HG03175 (cell line): Measurements from ENCODE around the gene BRAT1.
A peak's percentile ranks its signal among the peaks of the same experiment; 100 is the strongest.

Experiments used
- ATAC-seq: cut with Tn5 transposase; IDR thresholded peaks from one replicate; pipeline ENCODE4 v1.9.1; 2021; ENCODE audit warnings: mild to moderate bottlenecking, moderate library complexity; ENCODE audit not compliant: unreplicated experiment

The BRAT1 gene

GRCh38 chr7:2514473-2515423 is 40.6 kb downstream of the BRAT1 start:
- no peak for ATAC-seq

GRCh38 chr7:2513702-2514101 is 41.6 kb downstream of the BRAT1 start:
- ATAC-seq = no peak

DNA sequence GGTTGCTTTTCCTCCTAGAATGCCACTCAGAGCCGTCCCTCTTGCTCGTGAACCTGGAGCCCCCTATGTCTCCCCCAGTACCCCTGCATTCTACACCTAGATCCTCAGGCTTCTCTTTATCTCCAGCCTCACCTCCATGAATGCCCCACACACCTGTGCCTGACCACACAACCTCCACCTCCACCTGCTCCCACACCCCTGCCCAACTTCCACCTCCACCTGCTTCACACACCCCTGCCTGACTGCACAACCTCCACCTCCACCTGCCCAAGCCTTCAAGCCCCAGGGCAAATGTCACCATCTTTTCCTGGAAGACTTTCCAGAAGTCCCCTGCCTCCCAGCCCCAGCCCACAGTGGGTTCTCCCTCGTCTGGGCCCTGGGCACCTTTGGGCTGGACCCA is 42.6 kb downstream of the BRAT1 start:
- no peak for ATAC-seq

GRCh38 chr7:2512179-2512661 is 43.1 kb downstream of the BRAT1 start:
- ATAC-seq = no peak

GRCh38 chr7:2511769-2512168 is 43.6 kb downstream of the BRAT1 start:
- ATAC-seq = no peak

DNA sequence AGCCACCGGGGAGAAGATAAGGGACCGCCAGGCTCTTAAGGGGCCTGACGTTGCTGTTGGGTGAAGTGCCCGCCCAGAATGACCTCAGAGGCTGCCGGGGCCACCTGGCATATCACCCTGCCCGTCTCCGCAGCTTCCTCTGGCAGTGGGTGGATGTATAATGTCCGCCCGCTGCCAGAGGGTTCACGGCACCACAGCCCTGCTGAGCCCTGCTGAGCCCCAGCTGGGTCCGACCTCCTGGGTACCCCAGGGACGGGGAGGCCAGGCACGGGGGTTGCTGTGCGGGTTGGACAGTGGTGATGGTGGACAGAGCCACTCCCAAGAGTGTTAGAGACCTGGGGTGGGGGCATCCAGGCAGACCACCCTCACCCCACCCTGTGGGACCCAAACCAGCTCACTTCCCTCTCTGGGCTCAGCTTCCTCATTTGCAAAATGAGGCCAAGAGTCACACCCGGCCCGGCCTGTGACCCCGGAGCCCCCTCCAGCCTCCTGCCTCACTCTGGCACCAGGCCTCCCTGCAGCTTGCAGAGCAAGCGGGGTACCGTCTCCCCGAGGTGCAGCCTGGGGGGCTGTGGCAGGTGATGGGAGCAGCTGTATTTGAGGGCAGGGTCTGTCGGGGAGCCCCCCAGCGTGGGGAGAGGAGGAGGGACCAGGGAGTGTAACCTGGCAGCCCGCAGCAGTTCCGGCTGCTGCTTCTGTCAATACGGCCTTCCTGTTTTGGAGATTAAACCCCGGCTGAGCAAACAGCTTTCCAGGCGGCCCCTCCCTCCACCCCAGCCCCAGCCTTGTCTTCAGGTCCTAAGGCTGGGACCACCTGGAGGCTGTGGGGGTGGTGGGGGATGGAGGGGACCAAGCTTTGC is 44.2 kb downstream of the BRAT1 start:
- ATAC-seq = peak; percentile 35

DNA sequence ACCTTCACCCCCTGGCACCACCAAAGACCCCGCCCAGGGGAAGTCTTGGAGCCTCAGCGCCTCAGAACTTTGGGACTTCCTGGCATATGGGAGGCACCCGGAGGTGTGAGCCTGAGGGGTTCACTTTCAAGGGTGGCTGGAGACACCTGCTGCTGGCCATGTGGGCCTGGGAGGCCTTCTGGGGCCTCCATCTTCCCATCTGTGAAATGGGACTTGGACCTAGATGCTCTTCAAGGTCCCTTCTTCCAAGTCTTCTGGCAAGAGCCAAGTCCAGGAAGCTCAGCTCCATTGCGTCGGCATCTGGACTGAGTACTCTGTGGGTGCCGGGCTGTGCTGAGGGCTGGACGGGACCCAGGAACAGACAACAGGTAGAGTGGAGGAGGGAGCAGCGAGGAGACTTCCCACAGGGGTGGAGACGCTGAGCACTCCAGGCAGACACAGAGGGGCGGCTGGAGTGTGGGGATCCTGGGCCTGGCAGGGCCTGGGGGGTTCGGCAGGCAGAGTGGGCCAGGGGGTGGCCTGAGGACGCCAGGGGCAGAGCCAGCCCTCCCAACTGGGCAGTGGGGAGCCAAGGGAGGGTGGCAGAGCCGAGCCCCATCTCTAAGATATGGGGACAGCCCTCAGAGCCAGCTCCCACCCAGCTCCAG is 45.1 kb downstream of the BRAT1 start:
- ATAC-seq = no peak

- no peak for ATAC-seq
Observed at GRCh38 chr7:2509298-2509906, 45.9 kb downstream of the BRAT1 start.

DNA sequence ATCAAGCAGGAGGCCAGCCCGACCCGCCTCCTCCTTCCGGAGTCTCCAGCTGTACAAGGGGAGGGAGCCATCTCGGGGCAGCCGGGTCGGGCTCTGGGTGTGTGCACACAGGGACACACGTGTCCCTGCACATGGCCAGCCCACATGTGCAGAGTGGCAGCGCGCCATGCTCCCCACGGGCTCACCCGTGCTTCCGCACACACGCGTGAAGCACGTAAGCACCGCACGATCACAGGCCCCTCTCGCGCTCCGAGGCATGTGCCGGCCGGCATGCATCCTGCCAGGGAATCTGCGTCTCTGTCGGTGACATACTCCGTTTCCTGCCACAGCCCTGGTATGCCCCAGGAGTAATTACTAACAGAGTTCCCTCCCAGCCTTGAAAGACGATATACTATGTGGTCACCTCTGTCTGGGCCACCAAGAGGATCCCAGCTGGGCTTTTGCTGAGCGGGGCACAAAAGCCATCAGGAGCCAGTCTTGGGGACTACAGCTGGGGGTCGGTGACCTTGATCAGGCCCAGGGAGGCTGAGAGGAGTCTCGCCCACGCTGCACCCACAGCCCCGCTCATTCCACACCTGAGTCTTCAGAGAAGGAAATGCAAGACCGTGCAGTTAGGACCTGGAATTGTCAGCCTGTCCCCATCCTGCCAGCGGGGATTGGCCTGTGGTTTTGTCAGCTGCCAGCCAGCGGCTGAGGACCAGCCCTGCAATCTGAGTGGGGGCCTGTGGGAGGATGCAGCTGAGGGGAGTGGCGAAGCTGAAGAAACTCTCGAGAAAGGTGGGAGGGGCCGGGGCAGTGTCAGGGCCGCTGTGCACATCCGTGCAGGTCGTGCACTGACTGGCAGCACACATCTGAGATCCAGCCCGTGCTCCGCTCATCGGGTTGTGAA is 46.8 kb downstream of the BRAT1 start:
- peak; percentile 47 for ATAC-seq

DNA sequence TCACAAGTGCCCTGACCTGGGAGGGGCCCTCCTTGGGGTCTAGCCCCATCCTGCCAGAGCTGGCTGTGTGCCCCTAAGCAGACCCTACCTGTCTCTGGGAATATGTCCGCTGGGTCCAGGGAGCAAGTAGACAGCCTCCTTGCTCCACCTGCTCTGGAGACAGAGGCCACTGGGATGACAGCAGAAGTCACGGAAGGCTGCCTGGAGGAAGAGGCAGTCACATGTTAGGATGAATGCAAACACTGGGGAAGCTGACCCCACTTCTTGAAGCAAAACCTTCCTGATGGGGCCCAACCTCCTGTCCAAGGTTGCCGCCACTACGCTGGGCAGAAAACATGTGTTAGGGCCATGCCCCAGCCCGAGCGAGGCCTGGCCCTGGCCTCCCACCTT is 47.4 kb downstream of the BRAT1 start:
- ATAC-seq = no peak

DNA sequence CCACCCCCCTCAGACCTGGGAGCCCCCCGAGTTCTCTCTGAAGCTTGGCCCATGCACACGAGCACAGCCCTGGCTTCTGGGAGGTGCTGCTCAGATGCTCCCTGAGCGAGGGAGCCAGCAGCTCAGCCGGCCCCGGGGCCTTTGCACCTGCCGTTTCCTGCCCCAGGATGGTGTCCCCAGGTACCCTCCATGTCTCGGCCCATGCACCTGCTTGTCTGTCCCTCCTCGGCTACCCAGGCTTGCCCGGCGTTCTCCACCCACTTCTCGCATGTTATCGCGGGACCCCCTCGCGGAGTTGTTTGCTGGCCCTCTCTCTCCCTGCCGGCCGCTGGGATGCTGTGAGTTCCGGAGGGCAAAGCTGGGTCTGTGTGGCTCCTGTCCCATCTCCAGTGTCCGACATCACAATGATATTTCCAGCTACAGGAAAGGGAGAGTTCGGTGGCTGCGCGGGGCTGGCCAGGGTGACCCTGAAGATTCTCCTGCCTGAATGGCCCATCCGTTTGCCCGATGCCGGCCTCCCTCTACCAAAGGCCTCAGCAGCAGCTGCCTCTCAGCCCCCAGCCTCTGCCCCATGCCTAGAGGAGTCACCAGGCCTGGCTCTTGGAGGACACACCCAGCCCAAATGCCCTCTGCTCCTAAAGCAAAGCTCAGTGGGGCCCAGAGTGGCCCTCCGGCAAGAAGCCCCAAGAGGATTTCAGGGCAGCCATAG is 48.0 kb downstream of the BRAT1 start:
- ATAC-seq = no peak

DNA sequence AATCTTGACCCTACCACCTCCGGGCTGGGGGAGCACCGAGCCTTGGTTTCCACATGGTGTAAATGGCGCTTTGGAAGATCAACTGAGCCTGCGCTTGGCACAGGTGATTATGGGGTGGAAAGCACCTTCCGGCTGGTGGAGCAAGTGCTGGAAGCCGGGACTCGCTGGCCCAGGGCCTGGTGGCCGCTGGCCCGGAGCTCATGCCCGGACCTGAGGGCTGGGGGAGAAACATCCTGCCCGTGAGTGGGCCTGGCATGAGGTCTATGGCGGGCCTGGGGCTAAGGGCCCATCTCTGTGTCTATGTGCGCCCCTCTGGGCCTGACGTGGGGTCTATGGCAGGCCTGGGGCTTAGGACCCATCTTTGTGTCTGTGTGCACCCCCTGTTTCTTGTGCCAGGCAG is 49.9 kb downstream of the BRAT1 start:
- no peak for ATAC-seq

- ATAC-seq = no peak
Observed at GRCh38 chr7:2504889-2505375, 50.4 kb downstream of the BRAT1 start.

DNA sequence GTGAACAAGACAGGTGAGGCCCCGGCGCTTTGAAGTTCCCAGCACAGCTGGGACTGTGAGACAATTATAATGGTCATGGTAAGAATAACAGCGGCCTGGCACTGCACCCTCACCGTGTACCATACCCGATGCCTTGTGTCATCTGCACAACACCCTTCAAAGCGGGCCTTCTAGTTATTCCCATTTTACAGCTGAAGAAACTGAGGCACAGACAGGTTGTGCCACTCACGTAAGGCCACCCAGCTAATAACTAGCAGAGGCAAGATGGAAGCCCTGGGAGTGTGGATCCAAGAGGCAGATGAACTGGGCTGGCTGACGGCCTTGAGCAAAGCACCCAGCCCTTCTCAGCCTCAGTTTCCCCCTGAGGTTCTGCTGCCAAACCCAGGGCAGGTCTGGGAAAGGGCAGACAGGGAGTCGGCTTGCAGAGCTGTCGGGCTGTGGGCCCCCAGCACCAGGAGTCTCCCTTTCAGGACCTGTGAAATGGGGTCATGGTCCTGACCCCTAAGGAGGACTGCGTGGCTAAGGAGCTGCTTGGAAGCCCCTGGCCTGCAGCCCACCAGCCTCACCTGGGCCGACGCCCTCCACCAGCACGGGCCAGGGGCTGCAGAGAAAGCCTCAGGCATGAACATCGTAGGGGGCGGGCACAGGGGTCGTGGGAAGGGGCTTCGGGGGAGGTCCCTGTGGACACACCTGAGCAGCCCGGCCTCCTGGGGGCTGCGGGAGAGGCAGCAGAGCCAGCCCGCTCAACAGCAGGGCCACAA is 51.0 kb downstream of the BRAT1 start:
- no peak for ATAC-seq

- no peak for ATAC-seq
Observed at GRCh38 chr7:2503056-2503941, 52.0 kb downstream of the BRAT1 start.

- no peak for ATAC-seq
Observed at GRCh38 chr7:2502647-2502966, 52.7 kb downstream of the BRAT1 start.

DNA sequence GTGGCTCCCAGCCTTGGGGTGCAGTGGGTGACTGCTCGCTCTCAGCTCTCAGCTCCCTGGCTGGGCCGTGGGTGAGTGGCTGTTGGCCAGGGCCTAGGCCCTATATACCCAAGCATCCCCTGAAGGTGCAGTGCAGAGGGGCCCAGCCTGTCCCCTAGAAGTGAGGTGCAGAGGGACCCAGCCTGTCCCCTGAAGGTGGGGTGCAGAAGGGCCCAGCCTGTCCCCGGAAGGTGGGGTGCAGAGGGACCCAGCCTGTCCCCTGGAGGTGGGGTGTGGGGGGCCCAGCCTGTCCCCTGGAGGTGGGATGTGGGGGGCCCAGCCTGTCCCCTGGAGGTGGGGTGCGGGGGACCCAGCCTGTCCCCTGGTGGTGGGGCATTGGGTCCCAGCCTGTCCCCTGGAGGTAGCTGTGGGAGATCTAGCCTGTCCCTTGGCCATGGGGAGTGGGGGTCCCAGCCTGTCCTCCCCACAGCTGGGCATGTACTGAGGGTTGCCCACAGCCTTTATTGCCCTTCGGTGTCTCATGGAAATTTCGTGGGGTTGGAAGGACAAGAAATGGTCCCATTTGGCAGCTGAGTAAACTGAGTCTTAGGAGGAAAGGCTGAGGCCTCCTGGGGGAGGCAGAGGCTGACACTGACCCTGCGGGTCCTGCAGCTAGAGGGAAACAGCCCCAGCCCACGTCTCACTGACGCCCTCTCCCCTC is 53.2 kb downstream of the BRAT1 start:
- ATAC-seq = no peak
